MCF 10A (cell line): Measurements from ENCODE around the gene SDCCAG8. TPM values are rescaled to one million over a fixed set of nuclear protein-coding genes. Genes with fewer than 3 reads are reported as not detected.

Experiments
- BruUV-seq: library from RNA; stranded (reverse); fragments of 400-500 nt; replicated peaks from 2 replicates; lab custom pipeline; 2021; lab: Mats Ljungman, UMichigan
- CTCF ChIA-PET: fragments of 300-600 bp; sonication (Branson Sonifier 250); formaldehyde crosslinking; extraction: SDS; loops from one replicate; lab custom pipeline; 2021; ENCODE audit warnings: antibody characterized with exemption, inconsistent platforms; lab: Yijun Ruan, JAX
- POLR2A ChIA-PET: fragments of 300-600, 350-650 bp; sonication (Branson Sonifier 250); formaldehyde crosslinking; extraction: SDS; loops from one replicate; lab custom pipeline; 2020; ENCODE audit warnings: antibody characterized with exemption, inconsistent platforms; lab: Yijun Ruan, JAX
- DNase-seq: peaks from one replicate; pipeline ENCODE4 v3.0.0-alpha.2; 2018; ENCODE audit not compliant: unreplicated experiment
- H3K27ac Mint-ChIP-seq: one replicate; pipeline ENCODE4 v1.8.0; 2022; ENCODE audit warnings: mild to moderate bottlenecking, low read depth, mixed read lengths; ENCODE audit not compliant: unreplicated experiment
- H3K27me3 Mint-ChIP-seq: one replicate; pipeline ENCODE4 v1.8.0; 2022; ENCODE audit warnings: mixed read lengths; ENCODE audit not compliant: insufficient read depth, unreplicated experiment
- H3K36me3 Mint-ChIP-seq: one replicate; pipeline ENCODE4 v1.8.0; 2022; ENCODE audit warnings: mild to moderate bottlenecking, moderate library complexity, mixed read lengths; ENCODE audit not compliant: insufficient read depth, unreplicated experiment
- H3K4me1 Mint-ChIP-seq: one replicate; pipeline ENCODE4 v1.8.0; 2022; ENCODE audit warnings: mixed read lengths; ENCODE audit not compliant: insufficient read depth, unreplicated experiment
- H3K4me3 Mint-ChIP-seq: one replicate; pipeline ENCODE4 v1.8.0; 2022; ENCODE audit warnings: mild to moderate bottlenecking, moderate library complexity, mixed read lengths; ENCODE audit not compliant: unreplicated experiment
- H3K9me3 Mint-ChIP-seq: one replicate; pipeline ENCODE4 v1.8.0; 2022; ENCODE audit warnings: mixed read lengths; ENCODE audit not compliant: unreplicated experiment
- CTCF ChIP-seq: fragments of 200-600 bp; IDR thresholded peaks from one replicate; pipeline ENCODE4 v1.8.0; 2022; ENCODE audit warnings: antibody characterized with exemption, mild to moderate bottlenecking; ENCODE audit not compliant: unreplicated experiment
- intact Hi-C: fragments of 100-400 bp; cut with micrococcal nuclease; formaldehyde crosslinking; loops from 2 replicates; pipeline ENCODE4 v1.14.1; 2022
- total RNA-seq: library from RNA; stranded (reverse); gene quantifications from 2 replicates; pipeline ENCODE4 v1.2.3, GENCODE V29; 2022

The SDCCAG8 gene
- total RNA-seq, 1 experiment from 2014 or later: 128 TPM

- Mint-ChIP-seq H3K27me3 (no peaks in the 10 kb centered on the region), H3K36me3 (peaks cover 40% of the 10 kb centered on the region), H3K4me3 (no peak overlapping the region), H3K4me1 (no peaks in the 10 kb centered on the region), H3K27ac (no peak overlapping the region), H3K9me3 (peaks cover 2% of the 10 kb centered on the region)
- DNase-seq: no peak
- no TSS peak for BruUV-seq
- intact Hi-C loops: no loop called here
- no peak for TF ChIP-seq CTCF
- ChIA-PET POLR2A (no interaction called here), CTCF (interaction anchor here (1.4 kb wide), 1 partner anchor 920 kb away, joined by 4 read pairs; no protein-coding TSS in a partner anchor)
These were observed 123.9 kb downstream of the SDCCAG8 start for GRCh38 chr1:243379706-243380105.

GRCh38 chr1:243388276-243388675 lies 132.4 kb downstream of the SDCCAG8 start:
- H3K27ac Mint-ChIP-seq: no peak overlapping the region
- no TSS peak for BruUV-seq
- no peaks in the 10 kb centered on the region for H3K9me3 Mint-ChIP-seq
- peaks cover 29% of the 10 kb centered on the region for H3K36me3 Mint-ChIP-seq
- POLR2A ChIA-PET: no interaction called here
- no peaks in the 10 kb centered on the region for H3K27me3 Mint-ChIP-seq
- no peak overlapping the region for H3K4me3 Mint-ChIP-seq
- intact Hi-C loops: no loop called here
- CTCF ChIA-PET: interaction anchor here (0.7 to 1.0 kb wide), 2 partner anchors 13 to 911 kb away, joined by 3 read pairs; no protein-coding TSS in a partner anchor
- DNase-seq: no peak
- no peak for TF ChIP-seq CTCF
- H3K4me1 Mint-ChIP-seq: no peaks in the 10 kb centered on the region

GRCh38 chr1:243390162-243390791 lies 134.4 kb downstream of the SDCCAG8 start:
- no peak for DNase-seq
- CTCF ChIA-PET: interaction anchor here (0.8 to 1.5 kb wide), 2 partner anchors 46 to 77 kb away, joined by 5 read pairs; no protein-coding TSS in a partner anchor
- no TSS peak for BruUV-seq
- Mint-ChIP-seq H3K4me1 (no peaks in the 10 kb centered on the region), H3K27me3 (no peaks in the 10 kb centered on the region), H3K27ac (no peak overlapping the region), H3K9me3 (no peaks in the 10 kb centered on the region), H3K36me3 (peaks cover 37% of the 10 kb centered on the region), H3K4me3 (no peak overlapping the region)
- POLR2A ChIA-PET: interaction anchor here (0.7 to 1.4 kb wide), 4 partner anchors 10 to 72 kb away, joined by 3 to 6 read pairs (median 3); no protein-coding TSS in a partner anchor
- intact Hi-C loops: no loop called here
- no peak for TF ChIP-seq CTCF

GRCh38 chr1:243391355-243391754 lies 135.5 kb downstream of the SDCCAG8 start:
- Mint-ChIP-seq H3K4me1 (no peaks in the 10 kb centered on the region), H3K27me3 (no peaks in the 10 kb centered on the region), H3K36me3 (peaks cover 44% of the 10 kb centered on the region), H3K27ac (no peak overlapping the region), H3K9me3 (no peaks in the 10 kb centered on the region), H3K4me3 (no peak overlapping the region)
- ChIA-PET POLR2A (interaction anchor here (1.4 kb wide), 1 partner anchor 9 kb away, joined by 3 read pairs; no protein-coding TSS in a partner anchor), CTCF (interaction anchor here (0.6 to 1.3 kb wide), 4 partner anchors 19 to 912 kb away, joined by 3 to 4 read pairs (median 3); no protein-coding TSS in a partner anchor)
- intact Hi-C loops: no loop called here
- no TSS peak for BruUV-seq
- DNase-seq: no peak
- no peak for TF ChIP-seq CTCF
